HepG2 (cell line): ENCODE data around the gene JMJD1C. TPM values are rescaled to one million over a fixed set of nuclear protein-coding genes. Genes with fewer than 3 reads are reported as not detected.

ENCODE experiments used
- ASH2L ChIP-seq: fragments of 300-600, 200-600 bp; sonication (generic); IDR thresholded peaks from 2 replicates; pipeline ENCODE4 v1.7.0; 2017; ENCODE audit warnings: low read depth, mild to moderate bottlenecking, moderate library complexity, mixed read lengths, low read length; ENCODE audit not compliant: insufficient read length
- BRCA1 ChIP-seq: sonication (generic); formaldehyde crosslinking; IDR thresholded peaks from 2 replicates; pipeline ENCODE4 v1.4.0; 2020; ENCODE audit warnings: missing genetic modification reagents
- BRD4 ChIP-seq: sonication (generic); formaldehyde crosslinking; IDR thresholded peaks from 2 replicates; pipeline ENCODE4 v1.4.0; 2020; ENCODE audit warnings: missing genetic modification reagents
- CENPBD1 ChIP-seq: sonication (generic); formaldehyde crosslinking; IDR thresholded peaks from 2 replicates; pipeline ENCODE4 v1.8.0; 2022; ENCODE audit warnings: missing genetic modification reagents, low read depth, mild to moderate bottlenecking, borderline replicate concordance
- FOSL2 ChIP-seq: sonication (generic); formaldehyde crosslinking; IDR thresholded peaks from 2 replicates; pipeline ENCODE4 v1.4.0; 2020; ENCODE audit warnings: missing genetic modification reagents
- GLMP ChIP-seq: sonication (generic); formaldehyde crosslinking; IDR thresholded peaks from 2 replicates; pipeline ENCODE4 v1.9.0; 2021; ENCODE audit warnings: missing genetic modification reagents, mild to moderate bottlenecking, borderline replicate concordance
- HNF1B ChIP-seq: sonication (generic); formaldehyde crosslinking; IDR thresholded peaks from 2 replicates; pipeline ENCODE4 v1.5.1; 2020; ENCODE audit warnings: mild to moderate bottlenecking, moderate library complexity, missing genetic modification reagents
- HOXD1 ChIP-seq: sonication (generic); formaldehyde crosslinking; IDR thresholded peaks from 2 replicates; pipeline ENCODE4 v1.5.0; 2020; ENCODE audit warnings: missing genetic modification reagents
- LCORL ChIP-seq, 2 experiments: fragments of 450-650 bp in 1 of 2; sonication (generic) in 1 of 2; formaldehyde crosslinking in 1 of 2; IDR thresholded peaks; 2 replicates each; pipeline versions ENCODE4 v1.5.0 to v1.6.1; 2017 to 2020; ENCODE audit warnings: antibody characterized with exemption in 1 of 2, missing genetic modification reagents in 1 of 2
- MIXL1 ChIP-seq: IDR thresholded peaks from 2 replicates; pipeline ENCODE4 v1.6.1; 2016
- NFRKB ChIP-seq: fragments of 450-650 bp; IDR thresholded peaks from 2 replicates; pipeline ENCODE4 v1.6.1; 2017
- PCBP1 ChIP-seq: fragments of 200-400 bp; formaldehyde crosslinking; IDR thresholded peaks from 2 replicates; pipeline ENCODE4 v1.6.1; 2017; ENCODE audit warnings: mild to moderate bottlenecking, low read depth, low read length, borderline replicate concordance
- RFXANK ChIP-seq: IDR thresholded peaks from 2 replicates; pipeline ENCODE4 v1.6.1; 2016
- SNRNP70 ChIP-seq: fragments of 200-400 bp; formaldehyde crosslinking; IDR thresholded peaks from 2 replicates; pipeline ENCODE4 v1.6.1; 2017; ENCODE audit warnings: mild to moderate bottlenecking, low read depth, low read length, moderate library complexity
- SP4 ChIP-seq: sonication (generic); formaldehyde crosslinking; IDR thresholded peaks from 2 replicates; pipeline ENCODE4 v1.8.1; 2023; ENCODE audit warnings: mild to moderate bottlenecking, missing genetic modification reagents
- SUZ12 ChIP-seq: fragments of 150-350 bp; IDR thresholded peaks from 2 replicates; pipeline ENCODE4 v1.6.1; 2014; ENCODE audit warnings: low read depth, low read length
- ZNF225 ChIP-seq: sonication (generic); formaldehyde crosslinking; IDR thresholded peaks from 2 replicates; pipeline ENCODE4 v1.4.0; 2020; ENCODE audit warnings: mild to moderate bottlenecking, missing genetic modification reagents
- ZNF256 ChIP-seq: sonication (generic); formaldehyde crosslinking; conservative IDR thresholded peaks from 2 replicates; pipeline ENCODE4 v1.4.0; 2020; ENCODE audit warnings: missing genetic modification reagents
- ZNF644 ChIP-seq: IDR thresholded peaks from 2 replicates; pipeline ENCODE4 v1.6.1; 2016; ENCODE audit warnings: low read depth
- ZNF879 ChIP-seq: sonication (generic); formaldehyde crosslinking; IDR thresholded peaks from 2 replicates; pipeline ENCODE4 v1.8.1; 2023; ENCODE audit warnings: missing genetic modification reagents
- polyA plus RNA-seq, 8 experiments: library from polyadenylated mRNA; depleted of rRNA in 3 of 8; stranded (reverse) in 7 of 8; unstranded in 1 of 8; fragments of >200 nt; fragmentation: Illumina TruSeq in 4 of 8; extraction: Trizol in 4 of 8; gene quantifications; 2 replicates each; pipeline versions ENCODE4 v1.2.1 to v1.2.3, GENCODE V29; 2011 to 2016; ENCODE audit warnings: low read depth in 4 of 8, missing spikeins in 1 of 8, mixed read lengths in 1 of 8; ENCODE audit not compliant: insufficient read depth in 1 of 8
- total RNA-seq, 5 experiments: library from RNA; depleted of rRNA; stranded (reverse); fragments of >200 nt; fragmentation: Illumina TruSeq; extraction: Trizol; gene quantifications; 2 replicates each; pipeline ENCODE4 v1.2.3, GENCODE V29; 2016; ENCODE audit warnings: low read depth in 1 of 5
- TF ChIP-seq, protein P1 (sequence below): IDR thresholded peaks from 2 replicates; pipeline ENCODE4 v1.6.1; 2016; ENCODE audit warnings: mild to moderate bottlenecking
- TF ChIP-seq, protein P2 (sequence below): sonication (generic); formaldehyde crosslinking; IDR thresholded peaks from 2 replicates; pipeline ENCODE4 v1.5.0; 2020; ENCODE audit warnings: missing genetic modification reagents, mild to moderate bottlenecking, borderline replicate concordance
- TF ChIP-seq, protein P3 (sequence below): sonication (generic); formaldehyde crosslinking; IDR thresholded peaks from 2 replicates; pipeline ENCODE4 v1.4.0; 2020; ENCODE audit warnings: missing genetic modification reagents

The JMJD1C gene
- total and polyA plus RNA-seq, 2 of the 13 experiments (the other 11 are each of a cell fraction or from before 2014, with no cell fraction given), result 42.3 to 42.7 TPM

DNA sequence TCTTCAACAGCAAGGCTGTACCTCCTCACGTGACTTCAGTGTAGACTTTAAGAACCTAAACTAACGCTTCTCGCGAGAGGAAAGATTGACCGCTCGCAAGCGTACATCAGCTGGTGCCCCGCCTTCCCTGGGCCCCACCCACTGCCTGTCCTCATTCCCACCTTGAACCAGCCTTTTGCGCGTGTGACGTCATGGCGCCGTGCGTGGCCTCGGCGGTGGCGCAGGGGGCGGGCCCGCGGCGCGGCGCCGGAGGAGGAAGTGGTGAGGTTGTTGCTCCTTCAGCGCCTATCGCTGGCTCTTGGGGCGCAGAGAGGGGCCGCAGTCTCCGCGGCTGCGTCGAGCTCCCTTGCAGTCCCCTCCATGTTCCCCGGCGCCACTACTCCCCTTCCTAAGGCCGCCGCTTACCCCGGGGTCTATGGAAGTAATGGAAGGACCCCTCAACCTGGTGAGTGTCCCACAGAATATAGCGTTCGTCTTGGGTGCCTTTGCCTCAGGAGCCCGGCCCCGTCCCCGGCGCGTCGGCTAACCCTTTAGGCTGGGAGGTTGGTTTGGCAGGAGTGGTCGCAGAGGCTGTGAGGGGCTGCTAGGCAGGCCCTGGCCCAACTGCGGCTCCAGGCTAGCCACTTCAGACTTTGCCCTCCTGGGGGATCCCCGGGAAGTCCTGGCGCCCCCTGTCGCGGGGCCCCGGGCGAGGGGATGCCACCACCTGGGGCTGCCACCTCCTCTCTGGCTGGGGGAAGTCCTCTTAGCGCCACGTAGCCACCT is 332.5 kb downstream of the JMJD1C start, which contains the start of gene NRBF2 (continued):
- no peak for TF ChIP-seq GLMP (CRISPR knock-in tag)
- TF ChIP-seq SP4, result peak; percentile 93
- TF ChIP-seq, protein P1, sequence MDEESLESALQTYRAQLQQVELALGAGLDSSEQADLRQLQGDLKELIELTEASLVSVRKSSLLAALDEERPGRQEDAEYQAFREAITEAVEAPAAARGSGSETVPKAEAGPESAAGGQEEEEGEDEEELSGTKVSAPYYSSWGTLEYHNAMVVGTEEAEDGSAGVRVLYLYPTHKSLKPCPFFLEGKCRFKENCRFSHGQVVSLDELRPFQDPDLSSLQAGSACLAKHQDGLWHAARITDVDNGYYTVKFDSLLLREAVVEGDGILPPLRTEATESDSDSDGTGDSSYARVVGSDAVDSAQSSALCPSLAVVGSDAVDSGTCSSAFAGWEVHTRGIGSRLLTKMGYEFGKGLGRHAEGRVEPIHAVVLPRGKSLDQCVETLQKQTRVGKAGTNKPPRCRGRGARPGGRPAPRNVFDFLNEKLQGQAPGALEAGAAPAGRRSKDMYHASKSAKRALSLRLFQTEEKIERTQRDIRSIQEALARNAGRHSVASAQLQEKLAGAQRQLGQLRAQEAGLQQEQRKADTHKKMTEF (CRISPR knock-in tag), result peak; percentile 84
- 0 out of 2 replicates have a peak, but pooled peaks have one; percentile 69 for TF ChIP-seq BRCA1 (CRISPR knock-in tag)
- TF ChIP-seq PCBP1, result peak; percentile 68; the same call in 1 of the 2 replicates
- TF ChIP-seq ASH2L, result peak; percentile 86
- TF ChIP-seq, protein P2, sequence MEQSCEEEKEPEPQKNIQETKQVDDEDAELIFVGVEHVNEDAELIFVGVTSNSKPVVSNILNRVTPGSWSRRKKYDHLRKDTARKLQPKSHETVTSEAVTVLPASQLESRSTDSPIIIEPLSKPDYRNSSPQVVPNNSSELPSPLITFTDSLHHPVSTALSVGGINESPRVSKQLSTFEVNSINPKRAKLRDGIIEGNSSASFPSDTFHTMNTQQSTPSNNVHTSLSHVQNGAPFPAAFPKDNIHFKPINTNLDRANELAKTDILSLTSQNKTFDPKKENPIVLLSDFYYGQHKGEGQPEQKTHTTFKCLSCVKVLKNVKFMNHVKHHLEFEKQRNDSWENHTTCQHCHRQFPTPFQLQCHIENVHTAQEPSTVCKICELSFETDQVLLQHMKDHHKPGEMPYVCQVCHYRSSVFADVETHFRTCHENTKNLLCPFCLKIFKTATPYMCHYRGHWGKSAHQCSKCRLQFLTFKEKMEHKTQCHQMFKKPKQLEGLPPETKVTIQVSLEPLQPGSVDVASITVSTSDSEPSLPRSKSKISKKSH, result peak; percentile 68; the same call in 1 of the 2 replicates
- TF ChIP-seq HOXD1 (CRISPR knock-in tag), result no peak
- TF ChIP-seq MIXL1 (CRISPR knock-in tag), result peak; percentile 30; the same call in 1 of the 2 replicates
- TF ChIP-seq ZNF879 (CRISPR knock-in tag), result no peak
- no peak; the same call in 1 of the 2 replicates for TF ChIP-seq ZNF256 (CRISPR knock-in tag)
- no peak for TF ChIP-seq SNRNP70
- no peak for TF ChIP-seq CENPBD1 (CRISPR knock-in tag)
- no peak for TF ChIP-seq LCORL (IDR thresholded peaks at IDR 0.05)
- peak; percentile 74 for TF ChIP-seq LCORL (CRISPR knock-in tag; IDR thresholded peaks at IDR 0.05)
- no peak for TF ChIP-seq SUZ12
- 0 out of 2 replicates have a peak, but pooled peaks have one; percentile 41 for TF ChIP-seq RFXANK
- TF ChIP-seq FOSL2, result peak; percentile 54; the same call in 1 of the 2 replicates
- 0 out of 2 replicates have a peak, but pooled peaks have one; percentile 43 for TF ChIP-seq ZNF644 (CRISPR knock-in tag)
- TF ChIP-seq, protein P3, sequence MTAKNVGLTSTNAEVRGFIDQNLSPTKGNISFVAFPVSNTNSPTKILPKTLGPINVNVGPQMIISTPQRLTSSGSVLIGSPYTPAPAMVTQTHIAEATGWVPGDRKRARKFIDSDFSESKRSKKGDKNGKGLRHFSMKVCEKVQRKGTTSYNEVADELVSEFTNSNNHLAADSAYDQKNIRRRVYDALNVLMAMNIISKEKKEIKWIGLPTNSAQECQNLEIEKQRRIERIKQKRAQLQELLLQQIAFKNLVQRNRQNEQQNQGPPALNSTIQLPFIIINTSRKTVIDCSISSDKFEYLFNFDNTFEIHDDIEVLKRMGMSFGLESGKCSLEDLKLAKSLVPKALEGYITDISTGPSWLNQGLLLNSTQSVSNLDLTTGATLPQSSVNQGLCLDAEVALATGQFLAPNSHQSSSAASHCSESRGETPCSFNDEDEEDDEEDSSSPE (CRISPR knock-in tag), result peak; percentile 71
- no peak for TF ChIP-seq HNF1B (CRISPR knock-in tag)
- peak; percentile 88; the same call in 1 of the 2 replicates for TF ChIP-seq BRD4 (CRISPR knock-in tag)
- 0 out of 2 replicates have a peak, but pooled peaks have one; percentile 39 for TF ChIP-seq ZNF225 (CRISPR knock-in tag)
- TF ChIP-seq NFRKB, result no peak
